Suppressor macrophage (primary cell): ENCODE measurements around the gene KCNJ15.
A peak's percentile ranks its signal among the peaks of the same experiment; 100 is the strongest.

Source experiments
- DNase-seq, 4 experiments: peaks; one replicate each; pipeline ENCODE4 v3.0.0-alpha.2; 2020 to 2022

KCNJ15 gene

GRCh38 chr21:38327984-38328383 is 71.2 kb downstream of the KCNJ15 start:
- DNase-seq, result no peak

GRCh38 chr21:38329162-38329561 is 72.4 kb downstream of the KCNJ15 start:
- DNase-seq, result no peak

GRCh38 chr21:38330666-38331065 is 73.9 kb downstream of the KCNJ15 start:
- DNase-seq, result no peak

- peak in 3 of 4 experiments; percentile 9 to 39 (median 27) for DNase-seq
Measured at GRCh38 chr21:38333301-38334272, 76.8 kb downstream of the KCNJ15 start.

GRCh38 chr21:38334866-38335265 is 78.1 kb downstream of the KCNJ15 start:
- DNase-seq, result peak in 1 of 4 experiments; percentile 9

GRCh38 chr21:38337793-38338192 is 81.0 kb downstream of the KCNJ15 start:
- DNase-seq, result no peak

GRCh38 chr21:38340131-38340530 is 83.3 kb downstream of the KCNJ15 start:
- no peak for DNase-seq

GRCh38 chr21:38341546-38342012 is 84.8 kb downstream of the KCNJ15 start:
- DNase-seq, result no peak

- DNase-seq, result no peak
Measured at GRCh38 chr21:38342739-38343138, 85.9 kb downstream of the KCNJ15 start.

GRCh38 chr21:38343691-38344090 is 86.9 kb downstream of the KCNJ15 start:
- DNase-seq, result no peak

- DNase-seq, result no peak
Measured at GRCh38 chr21:38346286-38346685, 89.5 kb downstream of the KCNJ15 start.

GRCh38 chr21:38349111-38349746 is 92.4 kb downstream of the KCNJ15 start:
- no peak for DNase-seq

- no peak for DNase-seq
Measured at GRCh38 chr21:38349977-38350376, 93.2 kb downstream of the KCNJ15 start.

- DNase-seq, result peak; percentile 16 to 62 (median 40)
Measured at GRCh38 chr21:38350684-38351083, 93.9 kb downstream of the KCNJ15 start.

- no peak for DNase-seq
Measured at GRCh38 chr21:38351176-38351959, 94.6 kb downstream of the KCNJ15 start.

GRCh38 chr21:38351961-38352521 is 95.2 kb downstream of the KCNJ15 start:
- peak; percentile 21 to 60 (median 38) for DNase-seq

GRCh38 chr21:38352536-38353219 is 95.9 kb downstream of the KCNJ15 start:
- DNase-seq, result peak; percentile 68 to 83 (median 82)

GRCh38 chr21:38354231-38354630 is 97.4 kb downstream of the KCNJ15 start:
- DNase-seq, result no peak

GRCh38 chr21:38354746-38355145 is 98.0 kb downstream of the KCNJ15 start:
- DNase-seq, result no peak

GRCh38 chr21:38355353-38355752 is 98.6 kb downstream of the KCNJ15 start:
- DNase-seq, result no peak

- DNase-seq, result peak; percentile 77 to 92 (median 89)
Measured at GRCh38 chr21:38355992-38356781, 99.4 kb downstream of the KCNJ15 start.
